Posterior cingulate gyrus (tissue), 11 donors: ENCODE data around the gene ZNF512B.
"Not testable (repeated sequence)": the region's sequence is repeated elsewhere in the genome, so short reads cannot be mapped to it uniquely, and the experiment has no call there.

Source experiments
- DNase-seq, 10 donors: peaks; one replicate each; pipeline versions ENCODE4 v3.0.0 to v3.0.0-alpha.2; 2020 to 2021; ENCODE audit warnings: mixed read lengths in 3 of 10
- intact Hi-C: fragments of 100-400 bp; cut with DNase I; formaldehyde crosslinking; loops from one replicate; pipeline ENCODE4 v1.15.1; 2023

Gene ZNF512B

GRCh38 chr20:63979229-63979556 lies 9.5 kb upstream of the ZNF512B start:
- peak in 1 of 10 donors; percentile 77 for DNase-seq
- intact Hi-C loops, result no loop called here

GRCh38 chr20:63978319-63979228 lies 8.8 kb upstream of the ZNF512B start:
- intact Hi-C loops, result no loop called here
- peak in 5 of 10 donors; percentile 51 to 92 (median 89) for DNase-seq

DNA sequence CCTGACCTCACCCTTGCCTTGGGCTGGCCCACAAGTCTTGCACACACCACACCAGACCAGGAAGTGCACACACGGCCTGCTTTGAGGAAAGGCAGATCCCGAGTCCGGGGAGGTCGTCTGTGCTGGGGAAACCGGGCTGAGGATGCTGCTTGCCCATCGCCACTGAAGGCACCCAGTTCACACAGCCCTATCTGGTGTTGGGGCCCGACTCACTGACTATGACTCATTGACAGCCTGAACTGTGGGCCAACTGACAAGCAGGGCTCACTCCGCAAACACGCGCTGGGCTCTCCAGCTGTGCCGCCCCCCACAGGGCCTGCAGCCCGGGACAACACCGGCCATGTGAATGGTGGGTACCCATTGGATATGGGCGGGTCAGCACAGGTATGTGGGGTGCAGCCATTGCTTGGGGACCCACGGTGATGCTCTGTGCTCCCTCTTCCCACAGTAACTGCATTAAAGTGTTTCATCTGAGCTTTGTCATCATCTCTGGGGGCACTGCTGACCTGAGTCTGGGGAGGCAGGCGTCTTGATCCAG lies 8.1 kb upstream of the ZNF512B start:
- DNase-seq, result peak in 1 of 10 donors; percentile 78
- intact Hi-C loops, result no loop called here

GRCh38 chr20:63976980-63977738 lies 7.4 kb upstream of the ZNF512B start:
- peak in 1 of 10 donors; percentile 77 for DNase-seq
- intact Hi-C loops, result no loop called here

DNA sequence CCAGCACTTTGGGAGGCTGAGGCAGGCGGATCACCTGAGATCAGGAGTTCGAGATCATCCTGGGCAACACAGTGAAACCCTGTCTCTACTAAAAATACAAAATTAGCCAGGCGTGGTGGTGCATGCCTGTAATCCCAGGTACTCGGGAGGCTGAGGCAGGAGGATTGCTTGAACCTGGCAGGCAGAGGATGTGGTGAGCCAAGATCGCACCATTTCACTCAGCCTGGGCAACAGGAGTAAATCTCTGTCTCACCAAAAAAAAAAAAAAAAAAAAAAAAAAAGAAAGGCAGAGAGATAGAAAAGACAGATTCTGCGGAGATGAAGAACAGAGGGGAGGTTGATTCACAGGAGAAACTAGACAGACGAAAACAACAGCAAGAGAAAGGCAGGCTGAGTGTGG lies 6.8 kb upstream of the ZNF512B start:
- DNase-seq, result peak in 1 of 10 donors; percentile 12
- intact Hi-C loops, result not testable (repeated sequence)

DNA sequence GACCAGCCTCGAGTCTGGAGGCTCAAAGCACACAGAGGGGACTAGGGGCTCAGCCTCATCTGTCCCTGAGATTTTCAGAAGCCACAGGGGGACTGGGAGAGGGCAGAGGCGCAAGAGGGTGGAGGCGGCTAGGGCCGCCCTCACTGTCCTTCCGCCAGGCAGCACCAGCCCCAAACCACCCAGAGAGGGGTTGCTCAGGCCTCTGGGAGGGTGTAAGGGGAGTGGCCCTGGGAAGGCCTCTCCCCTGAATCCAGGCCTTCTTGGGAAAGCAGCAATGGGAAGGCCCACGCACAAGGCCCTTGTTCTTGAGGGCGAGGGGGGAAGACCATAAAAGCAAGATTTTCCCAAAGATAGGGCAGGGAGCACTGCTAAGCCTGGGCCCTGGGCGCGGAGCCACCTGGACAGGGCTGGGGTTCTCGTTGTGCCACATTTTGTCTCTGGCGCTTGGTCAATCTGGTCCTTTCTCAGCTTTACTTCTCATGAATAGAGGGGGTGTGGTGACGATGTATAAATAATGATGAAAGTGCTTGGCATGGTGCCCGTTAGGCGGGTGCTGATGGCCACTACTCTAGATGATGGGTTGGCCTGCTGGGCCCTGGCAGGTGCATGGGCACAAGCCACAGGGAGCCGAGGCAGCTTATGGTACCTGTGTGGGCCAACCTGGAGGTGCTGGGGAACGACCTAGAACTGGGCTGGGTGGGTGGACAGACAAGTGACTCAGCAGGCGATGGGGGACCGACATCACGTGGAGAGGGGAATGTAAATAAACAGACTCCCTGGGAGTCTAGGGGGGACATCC lies 4.9 kb upstream of the ZNF512B start:
- DNase-seq, result peak in 2 of 10 donors; percentile 75 to 82
- intact Hi-C loops, result loop anchor here (1.0 to 5.0 kb wide), 2 partner anchors 187 to 478 kb away; no protein-coding TSS in a partner anchor

- intact Hi-C loops, result loop anchor here (1.0 to 5.0 kb wide), 3 partner anchors 187 to 478 kb away; no protein-coding TSS in a partner anchor
- DNase-seq, result peak; percentile 66 to 98 (median 88)
Measured at GRCh38 chr20:63973636-63974401, 4.1 kb upstream of the ZNF512B start.

GRCh38 chr20:63973160-63973479 lies 3.4 kb upstream of the ZNF512B start:
- intact Hi-C loops, result loop anchor here (1.0 to 5.0 kb wide), 2 partner anchors 186 to 435 kb away; no protein-coding TSS in a partner anchor
- DNase-seq, result peak in 1 of 10 donors; percentile 60

GRCh38 chr20:63972312-63973159 lies 2.8 kb upstream of the ZNF512B start:
- intact Hi-C loops, result loop anchor here (1.0 to 5.0 kb wide), 2 partner anchors 185 to 434 kb away; no protein-coding TSS in a partner anchor
- peak in 1 of 10 donors; percentile 70 for DNase-seq

DNA sequence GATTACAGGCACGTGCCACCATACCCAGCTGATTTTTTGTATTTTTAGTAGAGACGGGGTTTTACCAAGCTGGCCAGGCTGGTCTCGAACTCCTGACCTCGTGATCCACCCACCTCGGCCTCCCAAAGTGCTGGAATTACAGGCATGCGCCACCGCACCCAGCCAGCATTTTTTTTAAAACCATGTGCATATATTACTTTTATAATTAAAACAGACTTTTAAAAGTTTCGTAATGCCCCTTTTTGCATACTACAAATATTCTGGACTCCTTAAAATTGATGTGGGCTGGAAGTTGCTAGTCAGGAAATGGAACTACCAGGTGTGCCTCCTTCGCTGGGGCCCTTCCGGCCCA lies 2.2 kb upstream of the ZNF512B start:
- intact Hi-C loops, result loop anchor here (5.0 kb wide), 1 partner anchor 185 kb away; no protein-coding TSS in a partner anchor
- not testable (repeated sequence) for DNase-seq

DNA sequence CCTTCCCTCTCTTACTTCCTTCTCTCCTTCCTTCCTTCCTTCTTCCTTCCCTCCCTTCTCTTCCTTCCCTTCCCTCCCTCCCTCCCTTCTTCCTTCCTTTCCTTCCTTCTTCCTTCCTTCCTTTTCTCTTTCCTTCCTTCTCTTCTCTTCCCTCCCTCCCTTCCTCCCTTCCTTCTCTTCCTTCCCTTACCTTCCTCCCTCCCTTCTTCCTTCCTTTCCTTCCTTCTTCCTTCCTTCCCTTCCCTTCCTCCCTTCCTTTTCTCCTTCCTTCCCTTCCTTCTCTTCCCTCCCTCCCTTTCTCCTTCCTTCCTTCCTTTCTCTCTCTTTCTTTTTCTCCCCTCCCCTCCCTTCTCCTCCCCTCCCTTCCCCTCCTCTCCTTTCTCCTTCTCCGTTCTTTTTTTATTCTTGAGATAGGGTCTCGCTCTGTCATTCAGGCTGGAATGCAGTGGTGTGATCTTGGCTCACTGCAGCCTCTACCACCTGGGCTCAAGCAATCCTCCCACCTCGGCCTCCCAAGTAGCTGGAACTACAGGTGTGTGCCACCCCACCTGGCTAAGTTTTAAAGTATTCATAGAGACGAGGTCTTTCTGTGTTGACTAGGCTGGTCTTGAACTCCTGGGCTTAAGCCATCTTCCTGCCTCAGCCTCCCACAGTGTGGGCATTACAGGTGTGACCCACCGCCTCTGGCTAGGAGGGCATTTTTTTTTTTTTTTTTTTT lies 1.1 kb upstream of the ZNF512B start:
- intact Hi-C loops, result loop anchor here (5.0 kb wide), 1 partner anchor 184 kb away; no protein-coding TSS in a partner anchor
- no peak for DNase-seq

DNA sequence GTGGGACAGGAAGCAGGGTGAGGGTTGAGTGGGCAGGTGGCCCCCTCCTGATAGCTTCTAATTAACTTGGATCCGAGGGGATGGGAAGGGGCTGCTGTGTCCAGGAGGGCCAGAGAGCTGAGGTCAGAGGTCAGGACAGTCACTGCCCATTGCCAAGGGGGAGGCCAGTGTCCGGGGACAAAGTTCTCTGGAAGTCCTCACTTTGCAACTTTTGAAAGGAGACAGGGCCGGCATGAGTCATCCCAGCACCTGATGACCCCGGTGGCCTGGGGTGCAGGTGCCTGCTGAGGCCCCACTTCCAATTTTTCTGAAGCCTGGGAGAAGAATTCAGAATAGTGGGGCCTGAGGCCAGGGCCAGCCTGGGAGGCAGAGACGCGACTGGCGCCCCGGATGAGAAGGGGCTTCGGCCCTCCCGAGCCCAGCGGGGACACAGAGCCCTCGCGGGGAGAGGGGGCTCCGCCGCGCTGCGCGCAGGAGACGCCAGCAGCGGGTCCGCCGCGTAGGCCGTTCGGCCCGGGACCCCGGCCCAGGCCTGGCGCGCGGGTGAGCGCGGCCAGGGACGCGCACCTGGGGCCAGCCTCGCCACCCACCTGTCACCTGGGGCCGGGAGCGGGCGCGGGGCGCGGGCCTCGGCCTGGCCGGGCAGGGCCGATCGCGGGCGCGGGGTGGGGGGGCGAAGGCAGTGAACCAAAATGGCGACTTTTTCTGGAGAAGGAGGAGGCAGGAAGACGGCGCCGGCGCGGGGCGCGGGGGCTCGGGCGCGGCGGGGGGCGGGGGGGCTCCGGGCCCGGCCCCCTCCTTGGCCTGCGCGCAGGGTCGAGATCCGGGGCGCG lies 586 bp downstream of the ZNF512B start:
- intact Hi-C loops, result no loop called here
- DNase-seq, result peak in 7 of 10 donors; percentile 6 to 81 (median 40)

- DNase-seq, result peak in 4 of 10 donors; percentile 23 to 75 (median 56)
- intact Hi-C loops, result no loop called here
Measured at GRCh38 chr20:63968136-63968927, 1.4 kb downstream of the ZNF512B start.

GRCh38 chr20:63967330-63968135 lies 2.2 kb downstream of the ZNF512B start:
- intact Hi-C loops, result no loop called here
- DNase-seq, result peak in 5 of 10 donors; percentile 6 to 82 (median 55)

DNA sequence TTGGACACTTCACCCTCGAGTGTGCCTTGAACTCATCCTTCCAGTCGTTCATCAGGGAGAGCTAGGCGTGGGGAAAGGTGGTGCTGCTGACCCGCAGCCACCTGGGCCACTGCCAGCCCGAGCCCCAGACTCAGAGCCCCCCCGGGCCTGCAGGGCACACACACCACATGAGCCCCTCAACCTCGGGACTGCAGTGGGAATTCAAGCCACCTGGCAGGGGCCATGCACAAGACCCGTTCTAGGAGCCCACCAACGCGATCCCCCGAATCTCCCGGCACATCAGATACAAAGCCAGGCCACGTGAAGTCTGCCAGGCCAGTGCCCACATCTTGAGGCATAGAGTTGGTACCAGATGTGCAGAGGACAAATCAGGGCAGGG lies 2.8 kb downstream of the ZNF512B start:
- intact Hi-C loops, result no loop called here
- peak in 5 of 10 donors; percentile 8 to 75 (median 63) for DNase-seq
